Caki2 (cell line): ENCODE results near the gene SLX1B. TPM values are rescaled to one million over a fixed set of nuclear protein-coding genes. Genes with fewer than 3 reads are reported as not detected.
"Not testable (repeated sequence)": the region's sequence is repeated elsewhere in the genome, so short reads cannot be mapped to it uniquely, and the experiment has no call there.

Experiments used
- DNase-seq: peaks from one replicate; pipeline ENCODE4 v3.0.0-alpha.2; 2015; ENCODE audit warnings: low read depth
- in situ Hi-C: cut with HindIII; loops from 2 replicates; pipeline ENCODE4 v1.10.0; 2016; ENCODE audit warnings: low sequenced_read_pairs, low pct_unique_long_range_greater_than_20kb, mixed read lengths
- total RNA-seq: library from RNA; depleted of rRNA; stranded (reverse); fragments of >200 nt; shearing (Covaris generic); gene quantifications from 2 replicates; pipeline ENCODE4 v1.2.3, GENCODE V29; 2014; ENCODE audit warnings: low replicate concordance; rRNA removed

The SLX1B gene
- total RNA-seq: 49.4 and 142 TPM in 2 replicates

DNA sequence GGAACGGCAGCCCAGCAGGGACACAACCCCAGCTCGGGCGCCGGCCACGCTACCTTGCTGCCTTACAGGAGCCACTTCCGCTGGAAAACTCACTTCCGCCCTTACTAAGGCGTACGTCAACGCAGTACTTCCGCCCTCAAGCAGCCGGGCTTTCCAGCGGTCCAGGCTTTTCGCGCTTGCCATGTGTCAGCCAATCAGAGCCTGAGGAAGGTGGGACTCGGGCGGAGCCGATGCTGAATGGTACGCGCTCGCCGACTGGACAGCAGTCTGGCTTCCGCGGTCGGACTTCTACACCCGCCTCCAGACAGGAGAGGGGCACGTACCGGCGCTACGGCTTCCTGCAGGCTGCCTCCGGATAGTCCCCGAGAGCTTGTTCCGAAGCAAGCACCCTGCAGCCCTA, at the start of gene SLX1B, which contains the start of gene BOLA2:
Gene SLX1B, plus strand, starts transcription at position 265 of the 400 bp plus-strand sequence.
Gene BOLA2, minus strand, starts transcription at position 83 of the 400 bp plus-strand sequence. CDS start 98 bp downstream, outside the sequence.
- in situ Hi-C loops, DNase-seq: not testable (repeated sequence)

DNA sequence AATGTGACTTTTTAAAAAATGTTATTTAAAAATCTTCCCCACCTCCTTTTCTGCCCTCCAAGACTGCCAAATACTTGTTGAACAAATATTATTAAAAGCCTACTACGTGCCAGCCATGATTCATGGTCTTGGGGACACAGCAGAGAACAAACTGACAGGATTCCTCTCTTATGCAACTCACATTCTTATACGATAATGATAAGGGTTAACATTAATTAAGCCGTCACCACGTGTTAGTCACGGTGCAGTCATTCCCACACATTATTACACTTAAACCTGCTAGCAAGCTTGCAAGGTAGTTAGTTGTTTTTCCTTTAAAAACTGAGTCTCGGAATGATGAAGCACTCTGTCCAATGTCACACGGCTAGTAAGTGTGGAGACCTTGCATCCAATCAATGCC, 49.1 kb upstream of the SLX1B start:
- in situ Hi-C loops: not testable (repeated sequence)
- DNase-seq: peak; percentile 81

DNA sequence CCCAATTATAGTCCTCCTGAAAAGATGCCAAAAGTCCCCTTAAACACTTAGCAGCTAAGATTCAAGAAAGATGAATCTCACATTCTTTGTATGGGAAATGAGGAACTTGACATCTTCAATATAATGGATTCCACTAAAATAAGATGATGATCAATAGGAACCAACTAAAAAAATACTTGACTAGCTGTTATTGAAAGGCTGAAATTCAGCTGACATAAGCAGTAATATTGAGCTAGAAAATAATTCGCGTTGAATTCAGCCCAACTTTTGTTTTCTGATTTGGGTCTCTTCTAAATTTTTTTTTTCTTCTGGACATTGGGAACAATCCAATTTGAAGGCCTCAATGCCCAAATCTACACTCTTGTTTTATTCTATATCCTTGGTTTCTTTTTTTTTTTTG, 30.7 kb upstream of the SLX1B start:
- DNase-seq, in situ Hi-C loops: not testable (repeated sequence)

DNA sequence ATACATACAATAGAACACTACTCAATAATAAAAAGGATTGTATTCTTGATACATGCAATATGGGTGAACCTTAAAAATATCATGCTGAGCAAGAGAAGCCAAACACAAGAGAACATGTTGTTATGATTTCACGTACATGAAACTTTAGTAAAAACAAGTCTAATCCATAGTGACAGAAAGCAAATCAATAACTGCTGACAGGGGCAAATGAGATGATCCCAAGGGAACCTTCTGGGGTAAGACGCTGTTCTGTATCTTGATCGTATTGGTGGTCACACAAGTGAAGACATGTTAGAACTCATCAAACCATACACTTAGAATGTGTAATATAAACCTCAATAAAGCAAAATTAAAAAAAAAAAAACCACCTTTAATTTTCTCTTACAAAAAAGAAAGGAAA, 28.9 kb upstream of the SLX1B start:
- DNase-seq, in situ Hi-C loops: not testable (repeated sequence)

DNA sequence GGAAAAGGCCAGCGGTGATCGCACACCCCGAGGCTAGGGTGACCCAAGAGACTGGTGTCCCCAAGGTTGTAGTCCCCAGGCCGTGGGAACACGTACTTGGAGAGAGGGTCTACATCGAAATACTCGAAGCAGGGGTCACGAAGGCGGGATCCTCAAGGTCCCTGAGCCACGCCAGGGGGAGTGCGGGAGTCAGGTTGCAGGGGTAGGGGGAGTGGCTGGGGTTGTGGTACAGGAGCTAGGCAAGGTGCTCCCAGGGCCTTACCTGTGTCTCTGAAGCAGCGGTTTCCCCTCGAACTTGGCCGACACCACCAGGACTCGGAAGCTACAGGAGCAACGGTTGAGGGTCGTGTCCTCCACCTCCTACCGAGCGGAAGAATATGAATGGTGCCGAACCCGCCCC, 579 bp upstream of the SLX1B start:
- in situ Hi-C loops, DNase-seq: not testable (repeated sequence)

DNA sequence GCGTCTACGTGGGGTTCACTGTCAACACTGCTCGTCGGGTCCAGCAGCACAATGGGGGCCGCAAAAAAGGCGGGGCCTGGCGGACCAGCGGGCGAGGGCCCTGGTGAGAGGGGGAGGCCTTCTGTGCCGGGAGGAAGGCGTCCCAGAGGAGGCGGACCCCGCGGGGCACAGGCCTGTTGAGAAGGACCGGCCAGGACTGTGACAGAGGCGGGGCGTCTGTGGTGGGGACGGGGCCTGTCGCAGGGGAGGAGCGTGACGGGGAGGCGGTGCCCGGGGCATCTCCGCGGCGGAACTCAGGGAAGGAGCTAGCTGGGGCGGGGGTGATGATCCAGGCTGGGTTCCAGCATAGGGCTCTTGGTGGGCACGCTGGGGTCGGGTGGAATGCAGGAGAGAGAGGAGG, 495 bp downstream of the SLX1B start:
- in situ Hi-C loops, DNase-seq: not testable (repeated sequence)

DNA sequence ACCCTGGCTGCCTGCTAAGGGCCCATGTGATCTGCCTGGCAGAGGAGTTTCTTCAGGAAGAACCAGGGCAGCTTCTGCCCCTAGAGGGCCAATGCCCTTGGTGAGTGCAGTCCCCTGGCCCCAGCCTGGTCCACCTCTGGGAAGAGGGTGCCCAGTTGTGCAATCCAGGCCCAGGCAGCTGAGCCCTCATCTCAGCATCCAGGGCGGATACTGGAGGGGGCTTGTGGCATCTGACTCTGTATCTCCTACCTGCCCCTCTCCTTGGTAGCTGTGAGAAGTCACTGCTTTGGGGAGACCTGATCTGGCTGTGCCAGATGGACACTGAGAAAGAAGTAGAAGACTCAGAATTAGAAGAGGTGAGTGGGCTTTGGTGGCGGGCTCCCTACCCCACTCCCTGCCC, 3.3 kb downstream of the SLX1B start:
- in situ Hi-C loops, DNase-seq: not testable (repeated sequence)

DNA sequence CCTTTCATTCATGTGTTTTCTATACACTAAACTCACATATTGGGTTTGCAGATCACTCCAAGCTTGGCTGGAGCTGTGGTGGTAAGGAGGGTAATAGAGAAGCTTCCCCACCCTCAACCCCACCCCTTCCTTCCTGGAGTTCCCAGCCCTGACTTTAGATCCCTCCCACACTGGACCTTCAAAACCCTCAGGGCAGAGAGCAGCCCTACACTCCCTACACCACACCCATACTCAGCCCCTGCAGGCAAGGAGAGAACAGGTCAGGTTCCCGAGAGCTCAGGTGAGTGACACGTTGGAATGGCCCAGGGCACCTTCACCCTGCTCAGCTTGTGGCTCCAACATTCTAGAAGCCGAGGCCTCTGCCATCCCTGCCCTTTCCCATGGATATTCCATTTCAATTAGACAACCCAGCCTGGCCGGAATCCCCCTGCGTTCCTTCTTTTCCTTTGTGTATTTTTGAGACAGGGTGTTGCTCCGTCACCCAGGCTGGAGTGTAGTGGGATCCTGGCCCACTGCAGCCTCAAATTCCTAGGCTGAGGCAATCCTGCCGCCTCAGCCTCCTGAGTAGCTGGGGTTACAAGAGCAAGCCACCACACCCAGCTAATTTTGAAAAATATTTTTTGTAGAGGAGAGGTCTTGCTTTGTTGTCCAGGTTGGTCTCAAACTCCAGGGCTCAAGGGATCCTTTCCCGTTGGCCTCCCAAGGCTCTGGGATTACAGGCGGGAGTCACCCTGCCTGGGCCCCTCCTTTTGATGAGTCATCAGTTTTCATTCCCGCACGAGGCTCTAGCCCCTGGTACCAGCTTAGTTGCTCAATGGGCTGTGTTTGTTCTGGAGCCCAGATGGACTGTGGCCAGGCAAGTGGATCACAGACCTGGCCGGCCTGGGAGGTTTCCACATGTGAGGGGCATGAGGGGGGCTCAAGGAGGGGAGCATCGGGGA, 5.6 kb downstream of the SLX1B start, which contains the start of gene SULT1A4:
Gene SULT1A4, plus strand, starts transcription at position 208 of the 941 bp plus-strand sequence. CDS start 1,473 bp downstream, outside the sequence.
- DNase-seq, in situ Hi-C loops: not testable (repeated sequence)

DNA sequence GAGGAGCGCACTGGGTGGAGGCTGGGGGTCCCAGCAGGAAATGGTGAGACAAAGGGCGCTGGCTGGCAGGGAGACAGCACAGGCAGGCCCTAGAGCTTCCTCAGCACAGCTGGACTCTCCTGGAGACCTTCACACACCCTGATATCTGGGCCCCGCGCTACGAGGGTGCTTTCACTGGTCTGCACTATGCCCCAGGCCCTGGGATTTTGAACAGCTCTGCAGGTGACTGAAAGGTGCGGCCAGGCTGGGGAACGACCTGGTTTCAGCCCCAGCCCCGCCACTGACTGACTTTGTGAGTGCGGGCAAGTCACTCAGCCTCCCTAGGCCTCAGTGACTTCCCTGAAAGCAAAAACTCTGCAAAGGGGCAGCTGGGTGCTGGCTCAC, 6.3 kb downstream of the SLX1B start:
- DNase-seq, in situ Hi-C loops: not testable (repeated sequence)

DNA sequence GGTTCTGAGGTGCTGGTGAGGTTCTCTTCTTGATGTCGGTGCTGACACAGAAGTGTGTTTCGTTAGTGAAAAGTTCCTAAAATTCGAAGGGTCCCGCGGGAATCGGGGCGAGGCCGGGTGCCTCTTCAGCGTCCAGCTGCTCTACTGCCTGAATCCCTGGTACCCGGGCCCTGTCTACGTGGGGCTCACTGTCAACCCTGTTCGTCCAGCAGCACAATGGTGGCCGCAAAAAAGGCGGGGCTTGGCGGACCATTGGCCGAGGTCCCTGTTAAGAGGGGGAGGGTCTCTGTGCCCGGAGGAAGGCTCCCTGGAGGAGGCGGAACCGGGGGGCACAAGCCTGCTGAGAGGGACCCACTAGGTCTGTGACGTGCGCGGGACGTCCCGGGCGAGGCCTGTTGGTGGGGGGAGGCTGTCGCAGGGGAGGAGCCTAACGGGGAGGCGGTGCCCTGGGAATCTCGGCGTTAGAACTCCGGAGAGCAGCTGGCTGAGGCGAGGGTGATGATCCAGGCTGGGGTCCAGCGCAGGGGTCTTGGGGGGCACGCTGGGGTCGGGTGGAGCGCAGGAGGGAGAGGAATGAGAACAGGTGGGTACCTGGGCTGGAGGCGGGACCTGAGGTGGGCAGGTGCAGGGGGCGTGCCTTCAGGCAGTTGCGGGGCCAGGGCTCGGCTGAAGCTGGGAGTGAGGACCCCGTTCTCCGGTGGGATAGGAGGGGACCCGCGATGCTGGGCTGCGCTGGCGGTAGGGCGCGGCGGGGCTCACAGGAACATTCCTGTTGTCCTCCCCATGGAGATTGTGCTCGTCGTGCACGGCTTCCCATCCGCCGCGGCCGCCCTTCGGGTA, 11.9 kb downstream of the SLX1B start:
- DNase-seq, in situ Hi-C loops: not testable (repeated sequence)

DNA sequence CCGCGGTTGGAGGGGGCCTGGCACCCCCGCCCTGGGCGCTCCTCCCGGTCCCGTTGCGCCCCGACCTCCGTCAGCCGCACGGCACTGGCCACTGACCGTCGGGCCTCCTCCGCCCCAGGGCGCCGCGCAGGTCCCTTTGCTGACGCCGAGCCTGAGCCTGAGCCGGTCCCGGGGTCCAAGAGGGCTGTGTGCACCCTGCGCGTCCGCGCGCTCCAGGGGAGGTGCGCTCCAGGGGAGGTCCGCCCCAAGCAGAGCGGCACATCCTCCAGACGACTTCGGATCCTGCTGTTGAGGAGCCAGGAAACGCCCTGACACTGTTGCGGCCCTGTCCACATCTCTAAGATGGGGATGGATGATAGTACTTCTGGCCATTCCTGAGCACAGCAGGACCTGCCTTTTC, 12.6 kb downstream of the SLX1B start:
- in situ Hi-C loops, DNase-seq: not testable (repeated sequence)

DNA sequence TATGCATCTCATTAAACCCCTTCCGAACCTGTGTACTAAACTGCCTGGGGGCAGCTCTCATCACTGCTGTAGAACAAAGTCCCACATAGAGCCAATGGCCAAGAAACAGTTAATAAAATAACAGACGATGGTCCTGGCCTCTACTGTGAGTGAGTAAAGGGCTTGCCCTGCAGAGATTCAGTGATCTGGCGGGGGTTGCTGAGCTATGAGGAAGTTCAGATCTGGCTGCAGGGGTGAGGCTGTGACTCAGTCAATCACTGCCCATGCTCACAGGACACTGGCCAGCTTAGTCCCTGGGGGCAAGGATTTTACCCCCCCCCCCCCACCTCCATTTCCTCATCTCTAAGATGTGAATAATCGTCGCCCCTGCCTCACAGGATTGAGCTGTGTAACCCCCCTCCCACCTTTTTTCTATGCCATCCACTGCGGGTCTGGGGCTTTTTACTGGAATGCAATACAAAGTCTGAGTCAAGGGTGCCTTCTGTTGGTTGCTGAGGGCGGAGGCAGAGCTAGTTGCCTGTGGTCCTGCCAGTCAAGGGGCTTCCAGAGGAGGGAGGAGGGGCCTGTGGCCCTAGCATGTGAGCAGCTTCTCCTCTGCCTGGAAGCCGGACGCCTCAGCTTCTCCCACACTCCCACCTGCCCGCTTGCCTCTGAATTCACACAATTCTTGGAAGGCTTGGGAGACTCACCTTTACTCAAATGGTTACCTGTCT, 13.5 kb downstream of the SLX1B start:
- DNase-seq, in situ Hi-C loops: not testable (repeated sequence)

DNA sequence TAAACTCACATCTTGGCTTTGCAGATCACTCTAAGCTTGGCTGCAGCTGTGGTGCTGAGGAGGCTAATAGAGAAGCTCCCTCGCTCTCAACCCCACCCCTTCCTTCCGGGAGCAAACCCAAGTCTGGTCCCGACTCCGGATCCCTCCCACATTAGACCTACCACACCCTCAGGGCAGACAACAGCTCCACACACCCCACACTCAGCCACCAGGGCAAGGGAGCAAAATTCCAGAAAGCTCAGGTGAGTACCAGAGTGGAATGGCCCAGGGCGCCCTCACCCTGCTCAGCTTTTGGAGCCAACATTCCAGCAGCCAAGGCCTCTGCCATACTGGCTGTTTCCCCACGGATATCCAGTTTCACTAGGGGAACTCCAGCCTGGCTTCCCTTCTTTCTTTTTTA, 15.3 kb downstream of the SLX1B start:
- in situ Hi-C loops, DNase-seq: not testable (repeated sequence)

DNA sequence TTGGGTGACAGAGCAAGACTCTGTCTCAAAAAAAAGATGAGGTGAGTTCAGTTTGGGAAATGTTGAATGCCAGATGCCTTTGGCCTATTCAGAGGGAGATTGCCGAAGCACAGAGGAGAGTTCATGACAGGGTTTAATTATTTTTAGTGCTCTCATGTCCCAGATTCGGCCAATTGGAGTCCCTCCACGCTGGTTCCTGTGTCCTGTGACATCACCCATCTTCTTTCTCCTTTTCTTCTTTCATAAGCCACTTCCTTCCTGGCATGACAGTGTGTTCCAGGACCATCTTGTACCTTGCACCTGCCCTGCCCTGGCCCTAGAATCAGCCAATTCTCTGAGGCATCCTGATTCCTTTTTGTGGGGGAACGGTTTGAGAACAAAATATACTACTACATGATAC, 17.7 kb downstream of the SLX1B start:
- DNase-seq, in situ Hi-C loops: not testable (repeated sequence)

DNA sequence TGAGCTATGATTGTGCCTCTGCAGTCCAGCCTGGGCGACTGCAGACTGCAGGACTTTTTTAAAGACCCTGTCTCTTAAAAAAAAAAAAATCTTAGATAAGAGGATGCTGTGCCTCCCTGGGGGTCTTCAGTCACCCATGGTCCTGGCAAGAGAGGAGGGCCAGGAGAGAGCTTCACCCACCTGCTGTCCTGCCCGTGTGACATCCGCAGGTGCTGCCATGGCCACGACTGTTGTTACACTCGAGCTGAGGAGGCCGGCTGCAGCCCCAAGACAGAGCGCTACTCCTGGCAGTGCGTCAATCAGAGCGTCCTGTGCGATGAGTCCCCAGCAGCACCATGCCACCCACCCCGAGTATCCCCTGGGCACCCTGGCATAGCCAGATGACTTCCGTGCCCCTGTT, 27.9 kb downstream of the SLX1B start:
- DNase-seq, in situ Hi-C loops: not testable (repeated sequence)

DNA sequence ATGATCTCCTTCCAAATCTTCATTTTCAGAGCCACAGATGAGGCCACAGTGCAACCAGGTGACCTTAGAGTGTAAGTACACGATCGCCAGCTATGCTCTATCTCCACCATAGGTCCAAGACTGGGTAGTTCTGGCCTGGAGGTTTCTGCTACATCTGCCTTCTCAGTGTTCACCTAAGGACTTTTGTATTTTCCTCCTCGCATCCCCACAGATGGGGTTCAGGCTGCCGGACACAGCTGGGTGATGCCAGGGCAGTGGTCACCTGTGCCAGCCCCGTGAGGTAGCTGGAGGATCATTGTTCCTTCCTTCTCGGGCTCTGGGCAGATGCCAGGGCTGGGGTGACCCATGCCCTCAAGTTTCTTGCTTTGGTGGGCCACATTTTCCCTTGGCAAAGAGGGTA, 52.0 kb downstream of the SLX1B start, which contains the start of gene NPIPB12:
Gene NPIPB12, minus strand, starts transcription at position 101 of the 400 bp plus-strand sequence.
- not testable (repeated sequence) for DNase-seq

More for the DNA sequence above, 52.0 kb downstream of the SLX1B start, which contains the start of gene NPIPB12:
- in situ Hi-C loops: not testable (repeated sequence)
